Liver (tissue), 9 donors: ENCODE data around the gene SLC38A4. TPM values are rescaled to one million over a fixed set of nuclear protein-coding genes. Genes with fewer than 3 reads are reported as not detected.
A peak's percentile ranks its signal among the peaks of the same experiment; 100 is the strongest.

ENCODE experiments used
- DNase-seq: peaks from one replicate; pipeline ENCODE4 v3.0.0-alpha.2; 2017; ENCODE audit warnings: low spot score
- H3K27ac ChIP-seq, 2 donors: one replicate each; pipeline ENCODE4 v1.7.0; 2013; ENCODE audit warnings: inconsistent platforms in 2 of 2, low read length in 2 of 2, control low read depth in 1 of 2, low read depth in 1 of 2, mild to moderate bottlenecking in 1 of 2
- H3K27me3 ChIP-seq, 4 donors: one replicate each; pipeline versions ENCODE4 v1.6.1 to v1.7.0; 2013; ENCODE audit warnings: low read length in 3 of 4, inconsistent platforms in 1 of 4, mild to moderate bottlenecking in 1 of 4, moderate library complexity in 1 of 4; ENCODE audit not compliant: control insufficient read depth in 4 of 4, insufficient read depth in 4 of 4
- H3K36me3 ChIP-seq, 4 donors: one replicate each; pipeline versions ENCODE4 v1.6.1 to v1.7.0; 2013; ENCODE audit warnings: low read length in 3 of 4, mild to moderate bottlenecking in 3 of 4, low read depth in 1 of 4, moderate library complexity in 1 of 4; ENCODE audit not compliant: control insufficient read depth in 4 of 4, insufficient read depth in 3 of 4
- H3K4me1 ChIP-seq, 4 donors: one replicate each; pipeline versions ENCODE4 v1.6.1 to v1.7.0; 2013; ENCODE audit warnings: low read length in 3 of 4, mild to moderate bottlenecking in 3 of 4, moderate library complexity in 1 of 4; ENCODE audit not compliant: control insufficient read depth in 4 of 4, insufficient read depth in 4 of 4
- H3K4me3 ChIP-seq, 3 donors: one replicate each; pipeline versions ENCODE4 v1.6.1 to v1.7.0; 2013; ENCODE audit warnings: low read length in 3 of 3, control low read depth in 1 of 3, low read depth in 1 of 3, mild to moderate bottlenecking in 1 of 3
- H3K9ac ChIP-seq, 2 donors: one replicate each; pipeline ENCODE4 v1.7.0; 2013; ENCODE audit warnings: low read length in 2 of 2, mild to moderate bottlenecking in 2 of 2, moderate library complexity in 2 of 2, control low read depth in 1 of 2, low read depth in 1 of 2
- H3K9me3 ChIP-seq, 4 donors: one replicate each; pipeline versions ENCODE4 v1.6.1 to v1.7.0; 2013; ENCODE audit warnings: low read length in 3 of 4; ENCODE audit not compliant: control insufficient read depth in 4 of 4
- FOXA1 ChIP-seq: IDR thresholded peaks from 2 replicates; pipeline ENCODE4 v1.6.1; 2016; ENCODE audit warnings: antibody characterized with exemption
- FOXA2 ChIP-seq: IDR thresholded peaks from 2 replicates; pipeline ENCODE4 v1.6.1; 2016; ENCODE audit warnings: antibody characterized with exemption
- HNF4A ChIP-seq, 2 donors: conservative IDR thresholded peaks; 2 replicates each; pipeline ENCODE4 v1.6.1; 2016; ENCODE audit warnings: antibody characterized with exemption in 2 of 2, mild to moderate bottlenecking in 2 of 2
- HNF4G ChIP-seq: IDR thresholded peaks from 2 replicates; pipeline ENCODE4 v1.6.1; 2016; ENCODE audit warnings: antibody characterized with exemption
- RAD21 ChIP-seq, 2 donors: IDR thresholded peaks; 2 replicates each; pipeline ENCODE4 v1.6.1; 2016; ENCODE audit warnings: antibody characterized with exemption in 2 of 2, mild to moderate bottlenecking in 2 of 2
- RXRA ChIP-seq, 2 donors: IDR thresholded peaks; 2 replicates each; pipeline ENCODE4 v1.6.1; 2017 to 2018; ENCODE audit warnings: antibody characterized with exemption in 2 of 2, mild to moderate bottlenecking in 1 of 2
- YY1 ChIP-seq: IDR thresholded peaks from 2 replicates; pipeline ENCODE4 v1.6.1; 2016; ENCODE audit warnings: antibody characterized with exemption, mild to moderate bottlenecking
- WGBS: extraction: QIAGEN DNeasy Blood & Tissue Kit; methylation state at CpG from one replicate; pipeline ENCODE4 v1.1.7; 2013; 5-methylcytosine and 5-hydroxymethylcytosine counted together
- polyA plus RNA-seq, 2 donors: library from polyadenylated mRNA; stranded (reverse) in 1 of 2; unstranded in 1 of 2; fragments of 200-250 nt in 1 of 2; fragments of >200 nt in 1 of 2; fragmentation: Nextera tagmentation in 1 of 2; extraction: Ambion mirVana in 1 of 2; gene quantifications; one replicate each; pipeline versions ENCODE4 v1.2.1 to v1.2.3, GENCODE V29; 2013 to 2015
- total RNA-seq, 2 donors: library from RNA; depleted of rRNA; stranded (reverse); fragments of >200 nt; gene quantifications; one replicate each; pipeline ENCODE4 v1.2.3, GENCODE V29; 2014
- TF ChIP-seq, protein P1 (sequence below): IDR thresholded peaks from 2 replicates; pipeline ENCODE4 v1.6.1; 2016; ENCODE audit warnings: antibody characterized with exemption
- TF ChIP-seq, protein P2 (sequence below): IDR thresholded peaks from 2 replicates; pipeline ENCODE4 v1.6.1; 2016; ENCODE audit warnings: antibody characterized with exemption
- TF ChIP-seq, protein P3 (sequence below): fragments of 150-350 bp; IDR thresholded peaks from 2 replicates; pipeline ENCODE4 v1.5.1; 2017; ENCODE audit warnings: improper control_type of control experiment, low read depth, low read length; ENCODE audit not compliant: missing input control
- donor health status: healthy.
- donor health status: healthy.
- donor health status: healthy.
- donor health status: healthy.
- donor health status: healthy.

Gene SLC38A4
- total and polyA plus RNA-seq, 4 donors, result 92.0 to 389 (median 169) TPM

GRCh38 chr12:46717868-46718267, 107.9 kb downstream of the SLC38A4 start:
- H3K27me3 ChIP-seq, result no peaks in the 10 kb centered on the region
- no peak overlapping the region for H3K27ac ChIP-seq
- no peak for DNase-seq
- peak; percentile 34 to 54 for TF ChIP-seq RXRA (IDR thresholded peaks at IDR 0.05)
- TF ChIP-seq RAD21 (IDR thresholded peaks at IDR 0.05), result no peak
- H3K4me1 ChIP-seq, result peaks cover 0 to 5% (median 1%) of the 10 kb centered on the region in 4 donors
- no peak overlapping the region for H3K4me3 ChIP-seq
- 72% methylated on average over 3 of the region's 3 CpGs for WGBS
- H3K36me3 ChIP-seq, result no peaks in the 10 kb centered on the region
- no peak overlapping the region for H3K9ac ChIP-seq
- H3K9me3 ChIP-seq, result no peaks in the 10 kb centered on the region

- no peaks in the 10 kb centered on the region for H3K9me3 ChIP-seq
- no peak overlapping the region for H3K27ac ChIP-seq
- no peaks in the 10 kb centered on the region for H3K27me3 ChIP-seq
- H3K4me1 ChIP-seq, result peaks cover 0 to 5% (median 1%) of the 10 kb centered on the region in 4 donors
- no peak overlapping the region for H3K9ac ChIP-seq
- no peak for DNase-seq
- no peaks in the 10 kb centered on the region for H3K36me3 ChIP-seq
- TF ChIP-seq HNF4A (conservative IDR thresholded peaks at IDR 0.05) (peak; percentile 56 to 77), YY1 (no peak), FOXA1 (no peak), HNF4G (peak; percentile 33), FOXA2 (no peak)
- TF ChIP-seq, protein P1, sequence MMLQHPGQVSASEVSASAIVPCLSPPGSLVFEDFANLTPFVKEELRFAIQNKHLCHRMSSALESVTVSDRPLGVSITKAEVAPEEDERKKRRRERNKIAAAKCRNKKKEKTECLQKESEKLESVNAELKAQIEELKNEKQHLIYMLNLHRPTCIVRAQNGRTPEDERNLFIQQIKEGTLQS, result no peak
- TF ChIP-seq, protein P2, sequence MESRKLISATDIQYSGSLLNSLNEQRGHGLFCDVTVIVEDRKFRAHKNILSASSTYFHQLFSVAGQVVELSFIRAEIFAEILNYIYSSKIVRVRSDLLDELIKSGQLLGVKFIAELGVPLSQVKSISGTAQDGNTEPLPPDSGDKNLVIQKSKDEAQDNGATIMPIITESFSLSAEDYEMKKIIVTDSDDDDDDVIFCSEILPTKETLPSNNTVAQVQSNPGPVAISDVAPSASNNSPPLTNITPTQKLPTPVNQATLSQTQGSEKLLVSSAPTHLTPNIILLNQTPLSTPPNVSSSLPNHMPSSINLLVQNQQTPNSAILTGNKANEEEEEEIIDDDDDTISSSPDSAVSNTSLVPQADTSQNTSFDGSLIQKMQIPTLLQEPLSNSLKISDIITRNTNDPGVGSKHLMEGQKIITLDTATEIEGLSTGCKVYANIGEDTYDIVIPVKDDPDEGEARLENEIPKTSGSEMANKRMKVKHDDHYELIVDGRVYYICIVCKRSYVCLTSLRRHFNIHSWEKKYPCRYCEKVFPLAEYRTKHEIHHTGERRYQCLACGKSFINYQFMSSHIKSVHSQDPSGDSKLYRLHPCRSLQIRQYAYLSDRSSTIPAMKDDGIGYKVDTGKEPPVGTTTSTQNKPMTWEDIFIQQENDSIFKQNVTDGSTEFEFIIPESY, result no peak
- TF ChIP-seq, protein P3, sequence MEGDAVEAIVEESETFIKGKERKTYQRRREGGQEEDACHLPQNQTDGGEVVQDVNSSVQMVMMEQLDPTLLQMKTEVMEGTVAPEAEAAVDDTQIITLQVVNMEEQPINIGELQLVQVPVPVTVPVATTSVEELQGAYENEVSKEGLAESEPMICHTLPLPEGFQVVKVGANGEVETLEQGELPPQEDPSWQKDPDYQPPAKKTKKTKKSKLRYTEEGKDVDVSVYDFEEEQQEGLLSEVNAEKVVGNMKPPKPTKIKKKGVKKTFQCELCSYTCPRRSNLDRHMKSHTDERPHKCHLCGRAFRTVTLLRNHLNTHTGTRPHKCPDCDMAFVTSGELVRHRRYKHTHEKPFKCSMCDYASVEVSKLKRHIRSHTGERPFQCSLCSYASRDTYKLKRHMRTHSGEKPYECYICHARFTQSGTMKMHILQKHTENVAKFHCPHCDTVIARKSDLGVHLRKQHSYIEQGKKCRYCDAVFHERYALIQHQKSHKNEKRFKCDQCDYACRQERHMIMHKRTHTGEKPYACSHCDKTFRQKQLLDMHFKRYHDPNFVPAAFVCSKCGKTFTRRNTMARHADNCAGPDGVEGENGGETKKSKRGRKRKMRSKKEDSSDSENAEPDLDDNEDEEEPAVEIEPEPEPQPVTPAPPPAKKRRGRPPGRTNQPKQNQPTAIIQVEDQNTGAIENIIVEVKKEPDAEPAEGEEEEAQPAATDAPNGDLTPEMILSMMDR, result no peak
- H3K4me3 ChIP-seq, result no peak overlapping the region
Observed at GRCh38 chr12:46717159-46717558, 108.6 kb downstream of the SLC38A4 start.
